ENCODE measurements around the gene GUCD1.
A peak's percentile ranks its signal among the peaks of the same experiment; 100 is the strongest.
"Not testable (repeated sequence)": the region's sequence is repeated elsewhere in the genome, so short reads cannot be mapped to it uniquely, and the experiment has no call there.

Gene GUCD1

DNA sequence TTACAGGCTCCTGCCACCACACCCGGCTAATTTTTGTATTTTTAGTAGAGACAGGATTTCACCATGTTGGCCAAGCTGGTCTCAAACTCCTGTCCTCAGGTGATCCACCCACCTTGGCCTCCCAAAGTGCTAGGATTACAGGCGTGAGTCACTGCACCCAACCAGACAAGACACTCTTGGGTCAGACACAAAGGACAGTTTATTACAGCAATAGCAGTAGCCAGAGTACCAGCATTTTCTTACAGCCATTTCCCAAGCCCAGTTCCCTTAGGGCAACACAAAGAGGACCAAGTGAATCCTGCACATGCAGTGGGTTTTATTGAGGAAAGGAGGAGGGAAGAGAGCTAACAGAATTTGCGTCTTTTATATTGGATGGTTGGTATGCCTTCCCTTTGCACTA lies 24.0 kb downstream of the GUCD1 start:
- DNase-seq (ENCODE audit: low read depth in 2 of 2, low spot score in 1 of 2) = not testable (repeated sequence)

DNA sequence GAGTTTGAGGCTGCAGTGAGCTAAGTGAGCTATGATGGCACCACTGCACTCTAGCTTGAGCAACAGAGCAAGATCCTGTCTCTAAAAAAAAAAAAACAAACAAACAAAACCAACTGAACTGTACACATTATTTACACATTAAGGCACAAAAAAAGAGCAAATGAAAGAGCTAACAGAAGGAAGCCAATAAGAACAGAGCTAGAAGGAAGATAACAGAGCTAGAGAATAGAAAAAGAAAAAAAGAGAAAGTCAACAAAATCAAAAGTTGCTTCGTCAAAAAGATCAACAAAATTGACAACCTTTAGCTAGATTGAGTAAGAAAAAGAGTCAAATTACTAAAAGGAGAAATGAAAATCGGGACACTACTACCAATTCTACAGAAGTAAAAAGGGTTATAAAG lies 25.0 kb downstream of the GUCD1 start:
- no peak for DNase-seq (ENCODE audit: low read depth in 2 of 2, low spot score in 1 of 2)

DNA sequence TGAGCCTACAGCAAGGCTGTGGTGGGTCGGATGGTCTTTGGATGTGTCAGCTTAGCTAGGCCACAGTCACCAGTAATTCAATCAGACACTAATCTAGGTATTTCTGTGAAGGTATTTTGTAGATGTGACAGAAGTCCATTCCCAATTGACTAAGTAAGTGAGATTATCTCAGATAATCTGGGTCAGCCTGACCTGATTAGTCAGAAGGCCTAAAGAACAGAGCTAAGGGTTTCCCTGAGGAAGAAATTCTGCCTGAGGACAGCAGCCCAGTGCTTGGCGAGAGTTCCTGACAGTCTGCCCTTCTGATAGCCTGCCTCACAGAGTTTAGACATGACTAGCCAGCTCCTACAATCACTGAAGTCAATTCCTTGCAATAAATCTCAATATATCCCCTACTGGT lies 28.7 kb downstream of the GUCD1 start:
- no peak for DNase-seq (ENCODE audit: low read depth in 2 of 2, low spot score in 1 of 2)

DNA sequence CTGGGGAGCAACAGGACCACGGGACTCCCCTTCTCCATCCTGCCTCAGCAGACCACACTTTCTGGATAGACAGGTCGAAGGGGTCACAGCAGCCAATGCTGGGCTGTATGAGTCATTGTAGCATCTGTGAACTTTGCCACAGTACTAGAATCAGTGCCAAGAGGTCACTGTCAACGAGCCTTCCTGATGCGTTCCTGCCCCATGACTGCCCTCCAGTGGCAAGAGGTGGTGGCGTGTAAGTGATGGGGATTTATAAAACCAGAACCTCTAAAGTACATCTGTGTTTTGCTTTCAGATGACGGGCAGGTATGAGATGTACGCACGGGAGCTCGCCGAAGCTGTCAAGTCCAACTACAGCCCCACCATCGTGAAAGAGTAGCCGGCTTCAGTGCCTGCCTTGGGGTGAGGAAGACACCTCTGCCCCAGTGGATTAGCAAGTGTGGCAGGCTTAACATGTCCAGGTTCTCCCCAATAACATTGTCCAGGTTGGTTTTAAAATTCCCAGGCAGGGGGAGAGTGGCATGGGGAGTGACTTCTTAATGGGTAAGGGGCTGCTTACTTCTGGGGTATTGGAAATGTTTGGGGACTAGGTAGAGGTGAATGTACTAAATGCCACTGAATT lies 29.4 kb downstream of the GUCD1 start:
- peak; percentile 51 to 69 for DNase-seq (ENCODE audit: low read depth in 2 of 2, low spot score in 1 of 2)

DNA sequence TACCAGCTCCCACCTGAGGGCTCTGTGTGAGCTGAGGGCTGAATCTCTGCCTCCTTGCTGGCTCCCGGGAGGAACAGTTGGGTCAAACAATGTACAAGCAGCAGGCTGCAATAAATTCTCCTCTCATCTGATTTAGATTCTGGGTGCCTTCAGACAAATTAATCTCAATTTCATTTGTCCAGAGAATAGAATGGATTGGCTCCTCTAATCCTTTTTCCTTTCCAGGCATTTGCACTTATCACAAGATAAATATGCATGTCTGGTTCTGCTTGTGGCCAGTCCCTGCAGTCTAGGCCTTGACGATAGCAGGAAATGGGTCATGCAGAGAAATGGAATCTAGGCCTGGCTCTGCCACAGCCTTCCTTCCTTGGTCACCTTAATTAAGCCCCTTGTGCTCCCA lies 31.1 kb downstream of the GUCD1 start:
- DNase-seq (ENCODE audit: low read depth in 2 of 2, low spot score in 1 of 2) = no peak

DNA sequence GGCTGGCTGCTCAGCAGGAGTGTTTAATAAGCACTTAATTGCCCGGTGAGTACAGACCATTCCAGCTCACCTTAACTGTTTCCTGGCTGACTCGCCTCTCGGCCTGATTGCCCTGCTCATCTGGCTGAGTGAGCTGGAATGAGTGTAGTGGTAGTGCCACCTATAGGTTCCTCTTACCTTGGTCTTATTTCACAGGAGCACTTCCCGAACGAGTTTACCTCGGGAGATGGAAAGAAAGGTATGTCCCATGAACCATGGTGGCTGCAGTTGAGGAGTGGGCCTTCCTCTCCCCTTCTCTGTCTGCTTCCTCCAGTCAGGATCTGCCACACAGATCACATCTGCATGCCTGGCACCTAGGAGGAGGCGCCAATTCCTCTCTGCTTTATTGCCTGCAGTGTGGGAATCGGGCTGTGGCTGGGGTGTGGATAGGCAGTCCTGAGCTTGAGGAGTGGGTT lies 33.1 kb downstream of the GUCD1 start:
- no peak for DNase-seq (ENCODE audit: low read depth in 2 of 2, low spot score in 1 of 2)

DNA sequence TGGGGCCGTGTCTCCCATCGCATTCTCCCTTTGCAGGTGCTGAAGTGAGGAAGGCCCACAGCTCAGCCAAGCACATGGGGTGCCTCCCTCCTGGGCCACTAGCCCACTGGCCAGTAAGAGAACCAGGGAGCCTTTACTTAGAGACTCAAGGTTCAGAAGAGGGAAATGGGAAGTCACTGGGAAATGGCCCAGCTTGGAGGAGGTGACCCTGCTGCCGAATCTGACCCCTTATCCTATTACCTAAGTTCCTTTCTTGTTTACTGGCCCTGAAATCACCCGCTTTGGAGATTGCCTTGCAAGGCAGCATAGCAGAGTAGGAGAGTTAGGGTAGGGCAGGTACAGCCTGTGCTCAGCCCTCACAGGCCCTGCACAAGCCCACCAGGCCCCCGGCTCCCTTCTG lies 35.4 kb downstream of the GUCD1 start:
- DNase-seq (ENCODE audit: low read depth in 2 of 2, low spot score in 1 of 2) = no peak

DNA sequence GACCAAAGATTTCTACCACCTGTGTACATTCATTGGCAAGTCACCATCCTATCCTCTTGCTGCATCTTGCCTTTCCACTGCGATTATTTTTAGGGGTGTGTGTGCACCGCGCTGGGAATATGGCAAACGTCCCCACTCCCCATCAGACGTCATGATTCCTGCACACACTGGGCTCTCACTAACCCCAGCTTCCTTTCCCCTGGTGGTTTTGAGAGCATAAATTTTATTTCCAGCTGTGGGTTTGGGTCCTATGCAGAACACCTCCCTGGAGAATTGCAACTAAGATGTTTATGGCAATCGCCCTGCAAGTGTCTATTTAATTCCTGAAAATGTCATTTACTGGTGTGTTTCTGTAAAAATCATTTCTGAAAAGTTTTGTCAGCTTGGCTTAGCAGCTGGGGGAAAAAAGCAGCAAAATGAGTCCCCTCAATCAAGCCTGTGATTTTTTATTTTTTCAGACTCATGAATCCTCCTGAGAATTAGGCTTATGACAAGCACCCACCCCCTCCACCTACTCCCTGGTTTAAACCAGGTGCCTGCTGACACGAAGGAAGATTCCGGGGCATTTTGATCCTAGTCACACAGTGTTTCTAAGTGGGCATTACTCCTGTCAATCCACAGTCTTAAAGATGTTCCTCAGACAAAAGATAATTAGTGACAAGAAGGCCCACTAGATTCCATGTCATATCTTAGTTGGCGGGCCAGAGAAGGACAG lies 36.0 kb downstream of the GUCD1 start:
- no peak for DNase-seq (ENCODE audit: low read depth in 2 of 2, low spot score in 1 of 2)

DNA sequence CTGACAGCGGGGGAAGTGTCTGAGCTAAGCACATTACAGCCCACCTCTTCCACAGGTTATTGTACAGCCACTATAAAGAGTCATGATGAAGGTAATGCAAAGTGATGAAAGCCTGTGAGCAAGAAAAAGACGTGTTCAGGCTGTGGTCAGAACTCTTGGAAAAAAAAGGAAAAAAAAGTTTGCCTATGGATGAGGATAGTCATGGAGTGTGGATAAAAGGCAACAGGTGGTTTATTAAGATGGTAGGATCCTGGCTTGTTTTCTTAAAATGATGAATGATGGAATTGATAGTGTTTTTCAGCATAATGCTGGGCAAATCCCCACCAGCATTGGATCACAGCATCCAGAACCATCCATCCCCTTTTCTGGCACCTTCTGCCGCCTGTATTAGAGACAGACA lies 36.7 kb downstream of the GUCD1 start:
- no peak for DNase-seq (ENCODE audit: low read depth in 2 of 2, low spot score in 1 of 2)

DNA sequence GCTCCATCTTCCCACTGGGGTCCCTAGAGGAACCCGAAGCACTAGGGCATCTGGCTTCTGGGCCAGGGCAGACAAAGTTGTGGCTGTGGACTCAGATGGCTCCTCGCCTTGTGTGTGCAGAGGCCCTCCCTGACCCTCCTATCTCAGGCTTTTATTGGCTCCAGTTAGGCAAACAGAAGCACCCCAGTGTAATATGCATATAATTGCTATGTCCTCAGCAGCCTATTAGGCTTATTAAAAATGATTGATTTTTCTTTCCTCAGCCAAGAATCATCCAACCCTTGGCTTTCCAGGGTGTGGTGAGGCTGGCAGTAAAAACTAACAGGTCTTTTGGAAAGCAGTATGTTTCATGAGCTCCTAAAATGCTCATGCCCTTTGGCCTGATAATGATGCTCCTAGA lies 37.5 kb downstream of the GUCD1 start:
- DNase-seq (ENCODE audit: low read depth in 2 of 2, low spot score in 1 of 2) = no peak

DNA sequence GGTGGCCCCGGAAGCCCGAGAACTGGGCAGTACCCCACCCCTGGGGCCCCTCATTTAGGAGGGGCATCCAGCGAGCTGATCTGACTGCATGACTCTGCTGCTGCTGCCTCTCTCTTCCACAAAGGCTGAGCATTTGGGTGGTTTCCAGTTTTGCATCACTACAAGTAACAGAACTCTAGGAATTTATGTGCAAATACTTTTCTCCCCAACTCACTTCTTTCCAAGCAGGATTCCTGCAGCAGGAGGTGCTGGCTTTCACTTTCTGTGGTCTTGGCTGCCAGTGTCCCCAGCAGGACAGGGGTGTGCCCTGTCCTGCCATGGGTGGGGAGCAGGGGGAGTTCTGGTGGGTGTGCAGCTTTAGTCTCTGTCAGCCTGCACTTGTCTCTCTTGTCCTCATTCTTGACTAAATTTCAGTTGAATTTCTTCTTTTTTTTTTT lies 38.6 kb downstream of the GUCD1 start:
- no peak for DNase-seq (ENCODE audit: low read depth in 2 of 2, low spot score in 1 of 2)

DNA sequence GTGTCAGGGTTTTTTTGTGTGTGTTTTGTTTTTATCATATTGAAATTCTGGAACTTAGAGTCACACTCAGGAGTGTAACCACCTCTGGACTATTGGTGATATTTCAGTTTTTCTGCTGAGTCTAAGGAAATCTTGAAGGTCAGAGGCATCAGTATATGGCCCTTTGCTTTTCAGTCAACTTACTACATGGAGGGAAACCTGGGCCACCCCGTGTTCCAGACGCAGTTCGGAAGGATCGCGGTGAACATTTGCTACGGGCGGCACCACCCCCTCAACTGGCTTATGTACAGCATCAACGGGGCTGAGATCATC lies 40.0 kb downstream of the GUCD1 start:
- DNase-seq (ENCODE audit: low read depth in 2 of 2, low spot score in 1 of 2) = no peak

DNA sequence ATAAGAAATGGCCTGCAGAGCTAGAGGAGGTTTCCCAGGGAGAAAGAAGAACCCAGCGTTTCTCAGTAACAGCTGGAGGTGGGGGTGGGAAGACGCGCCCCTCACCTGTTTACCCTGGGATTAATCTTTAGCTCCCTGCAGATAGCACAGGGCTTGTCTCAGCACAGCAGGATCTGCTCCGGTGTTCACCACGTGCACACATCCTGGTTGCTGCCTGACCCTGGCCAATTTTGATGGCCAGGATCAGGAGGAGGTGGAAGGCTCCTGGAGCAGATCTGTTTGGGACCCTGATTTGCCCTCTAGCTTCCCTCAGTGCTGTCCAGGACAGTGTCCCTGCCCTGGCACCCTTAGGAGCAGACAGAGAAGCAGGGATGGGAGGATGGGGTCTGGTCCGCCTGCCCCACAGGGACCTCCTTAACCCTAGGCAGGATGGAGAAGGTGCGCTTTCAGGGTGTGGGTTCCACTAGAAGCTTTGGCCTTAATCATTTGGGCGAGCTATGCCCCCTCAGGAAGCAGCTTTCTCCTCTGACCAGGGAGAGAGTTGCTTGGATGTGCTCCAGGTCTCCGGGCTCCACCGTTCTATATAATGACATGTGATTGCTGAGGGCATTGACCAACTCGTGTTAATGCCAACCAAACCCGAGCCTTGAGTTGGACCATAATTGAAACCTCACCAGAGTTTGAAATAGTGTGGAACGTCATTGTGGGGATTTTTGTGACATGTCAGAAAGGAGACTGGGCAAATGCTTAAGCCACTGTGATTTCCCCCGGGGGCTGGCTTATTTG lies 40.5 kb downstream of the GUCD1 start:
- DNase-seq (ENCODE audit: low read depth in 2 of 2, low spot score in 1 of 2) = no peak

DNA sequence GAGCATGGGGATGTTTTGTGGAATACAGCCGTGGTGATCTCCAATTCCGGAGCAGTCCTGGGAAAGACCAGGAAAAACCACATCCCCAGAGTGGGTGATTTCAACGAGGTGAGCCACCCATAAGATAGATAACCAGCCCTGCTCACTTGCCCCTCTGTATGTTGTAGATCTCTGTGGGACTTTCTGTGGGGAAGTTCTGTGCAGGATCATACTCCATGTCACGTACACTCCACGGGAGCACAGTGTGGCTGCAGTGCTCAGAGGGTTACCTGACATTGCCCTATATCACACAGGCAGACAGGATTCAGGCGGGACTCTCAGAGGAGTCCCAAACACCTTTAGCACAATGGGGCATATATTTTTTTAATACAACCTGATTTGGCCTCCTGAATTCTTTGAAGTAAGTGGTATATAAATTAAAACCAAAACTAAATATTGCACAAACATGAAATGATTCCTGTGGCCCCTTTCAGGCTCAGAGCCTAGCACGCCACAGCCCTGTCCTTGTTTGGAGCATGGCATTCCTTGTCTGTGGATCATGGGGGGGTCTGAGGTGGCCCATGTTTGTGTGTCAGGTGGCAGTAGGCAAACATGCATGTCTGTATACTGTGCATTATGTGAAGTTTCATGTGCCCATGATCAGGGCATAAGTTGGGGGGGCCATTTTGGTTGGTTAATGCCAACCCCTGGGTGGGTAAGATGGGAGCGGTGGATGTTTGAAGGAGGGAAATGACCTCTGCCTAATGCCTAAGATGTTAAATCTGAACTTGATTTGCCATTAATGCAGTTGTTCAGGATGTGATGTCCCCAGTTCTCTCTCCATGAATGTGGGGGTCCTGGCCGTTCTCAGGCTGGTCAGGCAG lies 41.3 kb downstream of the GUCD1 start:
- no peak for DNase-seq (ENCODE audit: low read depth in 2 of 2, low spot score in 1 of 2)

DNA sequence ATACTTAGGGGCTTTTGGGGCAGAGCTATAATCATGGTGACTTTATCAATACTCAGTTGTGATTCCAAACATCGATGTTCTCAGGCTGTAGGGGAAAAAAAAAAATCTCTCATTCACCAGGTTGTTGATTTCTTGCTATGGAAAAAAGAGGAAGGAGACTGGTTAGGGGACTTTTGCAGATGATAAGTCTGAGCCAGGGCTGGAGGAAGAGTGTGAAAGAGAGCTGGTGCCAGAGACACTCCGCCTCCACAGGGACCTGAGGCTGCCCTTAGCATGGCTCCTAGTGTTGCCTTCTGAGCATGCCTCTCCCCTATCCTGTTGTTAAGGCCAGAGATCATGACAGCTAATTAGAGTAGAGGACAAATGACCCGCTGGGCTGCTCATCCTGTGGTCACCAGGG lies 42.9 kb downstream of the GUCD1 start:
- no peak for DNase-seq (ENCODE audit: low read depth in 2 of 2, low spot score in 1 of 2)

DNA sequence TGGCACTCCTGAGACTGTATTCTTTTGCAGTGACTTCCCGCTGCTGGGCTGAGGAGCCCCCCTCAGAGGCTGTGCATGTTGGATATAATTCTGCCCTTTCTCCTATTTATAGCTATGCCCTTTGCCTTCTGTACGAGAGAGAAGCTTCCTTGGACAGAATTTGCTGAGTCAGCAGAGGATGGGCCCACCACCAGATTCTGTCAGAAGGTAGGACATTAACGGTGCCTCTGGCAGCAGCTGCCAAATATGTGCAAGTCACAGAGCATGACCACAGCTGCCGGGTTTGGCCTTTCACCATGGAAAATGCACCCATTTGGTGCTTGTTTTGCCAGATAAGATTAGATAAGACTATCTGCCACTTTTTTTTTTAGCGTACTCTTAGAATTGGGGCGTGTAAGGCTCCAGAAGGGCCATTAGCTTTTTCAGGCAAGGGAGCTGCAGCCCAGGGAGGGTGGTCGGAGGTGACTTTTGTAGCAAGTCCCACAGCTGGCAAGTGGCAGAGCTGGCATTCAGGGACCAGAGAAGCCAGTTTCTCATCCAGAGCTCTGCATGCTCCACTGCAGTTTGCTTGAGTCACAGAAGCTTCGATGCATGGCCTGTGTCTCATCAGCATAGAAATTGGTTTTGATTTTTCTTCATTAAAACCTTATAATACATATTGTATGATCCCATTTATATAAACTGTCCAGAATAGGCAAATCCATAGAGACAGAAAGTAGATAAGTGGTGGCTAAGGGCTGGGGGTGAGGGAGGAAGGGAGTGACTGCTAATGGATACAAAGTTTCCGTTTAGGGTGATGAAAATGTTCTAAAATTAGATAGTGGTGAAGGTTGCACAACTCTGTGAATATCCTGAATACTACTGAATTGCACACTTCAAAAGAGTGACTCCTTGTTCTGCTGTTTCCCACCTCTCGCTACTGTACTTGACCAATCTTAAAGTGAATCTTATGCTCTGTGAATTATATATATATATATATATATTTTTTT lies 44.0 kb downstream of the GUCD1 start:
- no peak for DNase-seq (ENCODE audit: low read depth in 2 of 2, low spot score in 1 of 2)

DNA sequence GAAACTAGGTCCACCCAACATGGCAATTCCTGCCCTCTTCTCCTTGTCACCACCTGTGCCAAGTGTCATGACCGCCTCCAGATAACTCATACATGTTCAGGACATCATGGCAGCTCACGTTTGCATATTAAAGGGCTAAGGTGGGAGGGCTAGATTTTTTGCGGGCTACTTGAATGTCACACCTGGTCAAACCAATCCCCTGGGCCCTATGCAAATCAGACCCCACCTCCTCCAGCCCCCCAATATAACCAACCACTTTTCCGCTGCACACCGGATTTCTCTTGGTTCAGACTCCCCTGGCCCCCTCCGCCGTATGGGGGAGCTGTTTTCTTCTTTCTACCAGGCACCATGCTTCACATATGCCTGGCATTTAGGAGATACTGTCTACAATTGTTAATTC lies 47.2 kb downstream of the GUCD1 start:
- no peak for DNase-seq (ENCODE audit: low read depth in 2 of 2, low spot score in 1 of 2)

DNA sequence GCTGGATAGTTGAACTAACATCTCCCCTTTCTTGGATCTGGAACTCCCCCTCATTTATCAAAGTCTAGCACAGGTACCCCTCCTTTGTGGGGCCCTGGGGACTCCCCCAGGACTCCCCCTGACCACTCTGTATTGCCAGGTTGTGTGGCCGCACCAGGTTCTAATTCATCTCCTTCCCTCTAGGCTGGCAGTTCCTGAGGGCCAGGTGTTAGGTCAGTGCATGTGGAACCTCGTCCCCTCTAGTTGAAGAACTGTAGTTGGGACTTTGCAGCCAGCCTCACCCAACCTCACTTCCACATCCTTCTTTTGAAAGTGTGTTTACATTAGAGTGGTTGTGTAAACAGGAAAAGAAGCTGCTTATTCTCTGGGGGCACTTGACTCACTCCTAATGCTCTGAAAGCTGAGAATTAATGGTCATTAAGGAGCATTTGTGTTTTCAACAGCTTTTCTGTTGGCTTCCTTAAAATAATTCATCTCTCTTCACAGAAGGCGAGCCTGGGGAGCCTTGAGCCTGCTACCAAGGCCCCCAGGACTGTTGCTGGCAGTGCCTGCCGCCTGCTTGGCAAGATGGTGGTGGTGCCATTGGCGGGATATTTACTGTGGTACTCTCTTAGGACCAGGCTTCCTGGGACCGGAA lies 48.0 kb downstream of the GUCD1 start:
- DNase-seq (ENCODE audit: low read depth in 2 of 2, low spot score in 1 of 2) = no peak

DNA sequence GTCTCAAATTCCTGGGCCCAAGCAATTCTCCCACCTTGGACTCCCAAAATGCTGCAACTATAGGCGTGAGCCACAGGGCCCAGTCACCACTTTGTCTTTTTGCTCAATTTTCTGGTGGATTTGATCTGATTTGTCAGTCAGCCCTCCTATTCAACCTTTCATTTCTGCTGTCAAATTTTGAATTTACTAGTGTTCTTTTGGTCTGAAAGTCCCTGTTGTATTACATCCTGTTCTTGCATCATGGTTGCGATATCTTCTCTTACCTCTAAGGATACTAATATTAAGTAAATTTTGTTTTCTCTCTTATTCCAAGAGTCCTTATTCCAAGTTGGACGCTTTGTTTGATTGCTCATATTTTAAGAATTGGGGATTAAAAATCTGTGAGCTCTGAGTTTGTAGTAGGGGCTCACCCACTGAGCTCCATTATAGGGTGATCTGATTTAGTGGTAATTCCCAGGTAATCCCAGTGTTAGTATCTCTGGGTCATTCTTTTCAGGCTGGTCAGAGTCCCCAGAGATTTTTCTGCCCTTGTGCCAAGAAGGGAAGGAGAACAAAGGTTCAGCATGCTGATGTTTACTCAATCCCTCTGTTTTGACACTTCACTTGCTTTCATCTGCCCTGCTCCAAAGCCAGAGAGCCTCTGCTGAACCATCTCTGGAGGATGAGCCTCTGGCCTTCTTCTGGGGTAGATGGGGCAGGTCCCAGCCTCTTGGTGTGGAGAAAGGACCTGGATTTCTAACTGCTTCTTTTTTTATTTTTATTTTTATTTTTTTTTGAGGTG lies 49.8 kb downstream of the GUCD1 start:
- DNase-seq (ENCODE audit: low read depth in 2 of 2, low spot score in 1 of 2) = no peak

All from stimulated activated CD8-positive, alpha-beta memory T cell treated with anti-CD3 and anti-CD28 coated beads, Interleukin-4, amount 100 ng/mL, for 4 hours (primary cell).